SK-MEL-5 (cell line): Measurements from ENCODE around the gene FTSJ1. TPM values are rescaled to one million over a fixed set of nuclear protein-coding genes. Genes with fewer than 3 reads are reported as not detected.

Source experiments
- total RNA-seq: library from RNA; depleted of rRNA; stranded (reverse); fragments of >200 nt; shearing (Covaris generic); gene quantifications from 2 replicates; pipeline ENCODE4 v1.2.3, GENCODE V29; 2014; rRNA removed

Gene FTSJ1
- total RNA-seq, 1 experiment from 2014 or later = 39.2 TPM

Other genes starting within 250 kb of the FTSJ1 start
- 0.93 and 1.0 TPM in 2 replicates for gene SSX1, start 220.8 kb upstream of the FTSJ1 start, total RNA-seq
- gene SSX3, start 119.5 kb upstream of the FTSJ1 start, total RNA-seq = not detected in 2 replicates
- 0.42 TPM in 1 of 2 replicates, not detected in the other for gene SSX4, start 92.7 kb upstream of the FTSJ1 start, total RNA-seq
- gene SSX4B, start 64.2 kb upstream of the FTSJ1 start, total RNA-seq = 0.42 TPM in 1 of 2 replicates, not detected in the other
- not detected in 2 replicates for gene SLC38A5, start 5.9 kb upstream of the FTSJ1 start, total RNA-seq
- gene PORCN, start 32.8 kb downstream of the FTSJ1 start, total RNA-seq = 13.7 and 16.1 TPM in 2 replicates
- 50.2 and 53.6 TPM in 2 replicates for gene EBP, start 45.6 kb downstream of the FTSJ1 start, total RNA-seq
- 3.3 and 4.7 TPM in 2 replicates for gene TBC1D25, start 63.5 kb downstream of the FTSJ1 start, total RNA-seq
- gene RBM3, start 98.3 kb downstream of the FTSJ1 start, total RNA-seq = 220 and 221 TPM in 2 replicates
- 46.8 and 50.4 TPM in 2 replicates for gene WDR13, start 121.3 kb downstream of the FTSJ1 start, total RNA-seq
- gene WAS, start 207.6 kb downstream of the FTSJ1 start, total RNA-seq = 0.42 TPM in 1 of 2 replicates, not detected in the other
- gene SUV39H1, start 220.5 kb downstream of the FTSJ1 start, total RNA-seq = 6.5 and 6.9 TPM in 2 replicates